Sciatic nerve (tissue), 2 donors: Measurements from ENCODE around the gene LRRC75B. TPM values are rescaled to one million over a fixed set of nuclear protein-coding genes. Genes with fewer than 3 reads are reported as not detected.
"Not testable (repeated sequence)": the region's sequence is repeated elsewhere in the genome, so short reads cannot be mapped to it uniquely, and the experiment has no call there.

Experiments
- ATAC-seq: fragments of 200-7000 bp; cut with Tn5 transposase; one replicate; pipeline ENCODE4 v1.9.1; 2020; ENCODE audit warnings: mild to moderate bottlenecking, moderate library complexity
- DNase-seq: peaks from one replicate; pipeline ENCODE4 v3.0.0-alpha.2; 2020; ENCODE audit warnings: low spot score
- intact Hi-C: fragments of 100-400 bp; cut with DNase I; formaldehyde crosslinking; loops from one replicate; pipeline ENCODE4 v1.14.2; 2022
- total RNA-seq: library from RNA; stranded (reverse); fragmentation: NEBNext Ultra II Directional; extraction: Animal tissue kit (Norgen Biotek cat#: 25700); gene quantifications from one replicate; pipeline ENCODE4 v1.2.1, GENCODE V29; 2021
- donor health status: DM: no; HTN: no; CAD: no.
- donor health status: DM: no; HTN: no; CAD: no.

Gene LRRC75B
- total RNA-seq, 1 donor from 2014 or later: 17.5 TPM

DNA sequence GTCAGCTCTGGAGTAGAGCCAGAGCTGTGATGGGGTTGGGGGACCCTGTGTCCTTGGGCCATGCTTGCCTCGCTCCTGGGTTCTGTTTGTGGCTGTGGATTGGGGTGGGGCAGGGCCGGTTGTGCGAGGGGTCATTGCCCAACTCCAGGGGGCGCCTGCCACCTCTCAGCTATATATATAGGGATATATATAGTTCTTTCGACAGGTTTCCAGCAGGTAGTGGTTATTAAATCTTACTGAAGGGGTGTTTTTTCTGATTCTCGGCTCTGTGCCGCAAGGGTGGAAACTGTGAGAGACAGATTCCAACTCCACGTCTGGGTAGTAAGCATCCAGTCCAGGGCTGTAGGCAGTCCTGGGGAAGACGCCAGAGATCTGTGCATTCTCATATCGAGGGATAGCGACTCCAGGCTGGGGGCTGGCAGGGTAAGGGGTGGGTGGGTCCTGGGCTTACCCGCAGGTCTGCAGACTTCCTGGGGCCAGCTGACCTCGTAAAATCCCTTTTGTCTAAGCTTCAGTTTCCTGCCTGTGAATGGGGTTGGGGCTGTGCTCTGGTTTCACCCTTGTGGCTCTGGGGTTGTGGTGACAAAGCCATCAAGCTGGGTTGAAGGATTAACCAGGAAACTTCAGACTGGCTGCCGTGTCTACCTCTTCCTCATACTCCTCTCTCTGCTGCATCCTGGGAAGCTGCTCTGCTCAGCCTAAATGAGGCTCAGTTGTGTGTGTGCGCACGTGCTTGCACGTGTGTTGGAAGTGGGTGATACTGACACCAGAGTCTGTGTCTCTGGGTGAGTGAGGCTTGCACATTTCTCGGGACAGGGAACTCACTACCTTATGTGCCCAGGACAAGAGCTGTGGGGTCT lies 11.1 kb upstream of the LRRC75B start:
- peak; percentile 55 for ATAC-seq
- intact Hi-C loops, DNase-seq: not testable (repeated sequence)

DNA sequence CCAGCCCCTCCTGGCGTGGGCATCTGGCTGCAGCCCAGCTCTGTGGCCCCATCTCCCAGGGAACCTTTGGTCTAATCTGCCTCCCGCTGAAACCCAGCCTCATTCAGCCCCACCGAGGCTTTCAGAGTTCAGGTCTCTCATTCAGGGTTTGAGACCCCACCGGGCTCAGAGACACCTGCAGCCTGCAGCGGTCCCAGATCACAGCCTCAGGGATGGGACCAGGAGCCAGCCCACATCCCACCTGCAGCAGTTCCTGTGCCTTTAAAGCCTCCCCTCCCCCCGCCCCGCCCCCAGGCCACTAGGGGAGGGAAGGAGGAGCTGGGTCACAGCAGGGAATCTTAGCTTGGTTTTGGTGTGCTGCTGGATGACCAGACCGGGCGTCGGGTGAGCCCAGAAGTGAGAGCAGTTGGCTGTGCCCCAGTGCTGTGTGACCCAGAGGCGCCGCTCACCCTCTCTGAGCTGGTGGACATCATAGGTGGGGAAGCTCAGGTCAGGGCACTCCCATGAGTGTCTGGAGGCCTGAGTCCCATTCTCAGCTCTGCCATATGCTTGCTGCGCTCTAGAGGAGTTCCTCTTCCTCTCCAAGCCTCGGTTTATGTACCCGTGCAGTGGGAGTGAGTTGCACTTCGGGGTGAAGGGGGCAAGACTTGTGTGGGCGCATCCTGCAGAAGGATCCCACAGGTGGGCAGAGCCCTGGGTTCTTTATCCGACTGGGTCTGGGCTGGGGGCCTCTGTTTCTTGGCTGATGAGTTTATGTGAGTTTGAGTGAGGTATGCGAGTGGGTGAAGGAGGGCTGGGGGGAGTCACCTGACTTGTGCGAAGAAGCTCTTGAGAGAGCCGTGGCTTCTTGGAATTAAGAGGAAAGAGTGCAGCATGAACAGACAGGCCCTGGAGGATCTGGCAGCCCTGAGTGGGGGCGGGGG lies 10.2 kb upstream of the LRRC75B start, which contains the start of gene GGT1:
Gene GGT1 (plus strand): TSS at position 347 of the 923 bp plus-strand sequence. CDS start 7,889 bp downstream, outside the sequence.
- ATAC-seq: peak; percentile 29

DNA sequence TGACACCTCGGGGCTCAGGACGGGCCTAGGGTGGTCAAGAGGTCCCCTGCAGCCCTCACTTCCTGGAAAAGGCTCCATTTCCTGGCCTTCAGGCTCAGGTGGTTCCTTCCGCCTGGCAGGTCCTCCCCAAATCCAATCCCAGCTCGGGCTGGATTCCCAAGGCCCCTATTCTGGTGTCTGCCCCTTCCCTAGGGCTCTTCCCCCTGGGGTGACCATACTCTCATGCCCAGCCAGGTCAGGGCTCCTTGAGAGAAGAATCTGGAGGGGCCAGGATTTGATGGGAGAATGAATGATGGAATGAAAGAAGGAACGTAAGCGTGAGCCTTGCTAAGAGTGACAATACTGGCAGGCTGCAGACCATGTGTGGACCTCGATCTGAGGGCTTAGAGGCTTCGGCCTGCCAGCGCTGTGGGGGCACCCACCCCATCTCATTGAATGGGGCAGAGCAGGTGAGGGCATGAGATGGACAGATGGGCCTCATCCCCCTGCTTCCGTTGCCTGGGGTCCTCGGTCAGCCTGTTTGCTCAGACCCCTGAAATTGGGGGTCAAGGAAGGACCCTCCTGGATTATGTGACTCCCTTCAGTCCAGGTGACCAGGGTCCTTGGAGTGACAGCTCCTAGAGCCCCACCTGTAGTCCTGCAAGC lies 9.4 kb upstream of the LRRC75B start:
- DNase-seq, ATAC-seq, intact Hi-C loops: not testable (repeated sequence)

More for the DNA sequence above, 10.2 kb upstream of the LRRC75B start, which contains the start of gene GGT1:
- DNase-seq, intact Hi-C loops: not testable (repeated sequence)

DNA sequence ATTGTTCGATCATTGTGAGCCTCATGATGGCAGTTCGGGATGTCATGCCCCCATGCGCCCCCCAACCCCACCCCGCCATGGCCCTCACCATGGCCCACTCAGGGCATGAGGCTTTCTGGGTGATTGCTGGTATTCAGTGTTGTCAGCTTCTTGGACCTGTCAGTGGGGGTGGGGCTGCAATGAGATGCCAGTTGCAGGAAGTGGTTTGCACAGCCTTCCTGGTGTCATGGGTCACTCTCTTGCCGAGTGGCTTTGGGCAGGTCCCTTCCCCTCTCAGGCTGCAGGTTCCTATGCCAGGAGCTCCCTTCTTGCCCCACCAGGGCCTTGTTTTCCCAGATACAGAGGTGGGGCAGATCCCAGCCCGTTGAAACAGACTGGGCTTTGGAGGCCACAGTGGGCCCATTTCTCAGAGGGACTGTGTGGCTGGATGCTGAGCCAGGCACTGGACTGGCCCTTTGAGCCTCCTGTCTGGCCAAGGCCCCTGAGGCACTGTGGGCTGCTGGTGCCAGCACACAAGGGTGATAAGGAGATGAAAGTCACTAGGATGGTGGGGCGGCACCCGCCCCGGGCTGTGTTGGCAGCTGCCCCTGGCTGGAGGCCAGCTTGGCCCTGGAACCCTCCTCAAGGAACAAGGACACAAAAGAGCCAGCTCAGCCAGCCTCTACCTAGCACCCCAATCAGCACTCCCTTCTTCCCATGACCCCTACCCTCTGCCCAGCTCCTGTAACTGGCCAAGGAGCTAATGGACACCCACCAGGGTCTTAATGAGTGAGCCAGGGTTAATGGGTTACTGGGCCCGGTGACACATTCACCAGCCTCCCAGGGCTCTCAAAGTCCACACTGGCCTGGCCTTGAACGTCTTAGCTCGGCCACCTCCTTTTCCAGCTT lies 8.6 kb upstream of the LRRC75B start:
- ATAC-seq (peak; percentile 5), DNase-seq (no peak)
- intact Hi-C loops: no loop called here

DNA sequence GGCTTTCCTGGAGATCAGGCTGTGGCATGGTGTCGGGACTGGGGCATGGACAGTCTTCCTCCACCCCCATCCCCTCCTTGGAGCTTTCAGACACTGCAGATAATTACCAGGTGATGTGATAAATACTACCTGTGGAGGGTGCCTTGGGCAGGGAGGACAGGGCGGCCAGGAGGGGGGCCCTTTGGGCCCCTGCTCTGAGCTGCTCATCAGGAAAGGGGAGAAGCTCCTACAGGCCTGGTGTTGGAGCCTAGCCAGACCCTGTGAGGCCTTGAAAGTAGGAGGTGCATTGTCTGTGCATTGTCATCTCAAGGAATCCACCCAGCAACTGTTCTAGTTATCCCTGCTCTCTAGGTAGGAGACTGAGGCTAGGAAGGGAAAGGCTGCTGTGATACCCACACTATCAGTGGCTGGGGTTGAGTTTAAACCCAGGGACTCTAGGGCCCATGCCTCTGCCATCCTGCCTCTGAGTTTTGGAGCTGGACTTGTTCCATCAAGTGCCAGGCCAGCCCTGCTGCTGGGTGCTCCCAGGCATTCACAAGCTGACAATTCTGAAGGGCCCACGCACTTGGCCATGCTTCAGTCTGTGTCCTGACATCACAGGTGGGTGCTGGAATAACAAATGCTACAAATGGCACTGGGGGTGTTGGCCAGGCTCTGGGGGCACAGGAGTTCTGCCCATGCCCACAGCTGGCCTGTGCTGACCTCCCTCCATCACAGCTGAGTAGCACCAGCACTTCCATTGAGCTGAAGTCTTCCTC lies 7.3 kb upstream of the LRRC75B start:
- DNase-seq, ATAC-seq, intact Hi-C loops: not testable (repeated sequence)

DNA sequence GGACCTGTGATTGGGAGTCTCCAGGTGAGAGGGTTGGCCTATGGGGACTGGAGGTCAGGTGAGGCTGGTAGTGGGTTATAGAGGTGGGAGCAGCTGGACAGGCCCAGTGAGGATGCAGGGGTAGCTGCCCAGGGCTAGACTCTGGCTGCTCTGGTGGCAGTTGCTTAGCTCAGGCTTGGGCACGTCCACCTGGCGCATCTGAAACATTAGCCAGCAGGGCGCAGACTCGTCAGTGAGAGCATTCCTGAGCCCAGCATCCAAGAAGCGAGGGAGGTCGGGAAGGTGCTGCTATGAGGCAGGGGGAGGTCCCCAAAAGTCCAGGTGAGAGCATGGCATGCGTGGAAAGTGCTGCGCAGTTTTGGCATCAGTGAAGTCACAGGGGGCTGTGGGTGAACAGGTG lies 6.6 kb upstream of the LRRC75B start:
- DNase-seq (no peak), ATAC-seq (no peak)
- intact Hi-C loops: no loop called here

DNA sequence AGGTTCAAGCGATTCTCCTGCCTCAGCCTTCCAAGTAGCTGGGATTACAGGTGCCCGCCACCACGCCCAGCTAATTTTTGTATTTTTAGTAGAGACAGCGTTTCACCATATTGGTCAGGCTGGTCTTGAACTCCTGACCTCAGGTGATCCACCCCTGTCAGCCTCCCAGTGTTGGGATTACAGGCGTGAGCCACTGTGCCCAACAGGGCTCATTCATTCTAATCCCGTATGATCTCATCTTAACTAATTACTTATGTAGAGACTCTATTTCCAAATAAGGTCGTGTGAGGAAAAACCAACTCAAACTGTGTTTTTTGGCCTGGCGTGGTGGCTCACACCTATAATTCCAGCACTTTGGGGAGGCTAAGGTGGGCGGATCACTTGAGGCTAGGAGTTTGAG lies 4.2 kb upstream of the LRRC75B start:
- DNase-seq, intact Hi-C loops, ATAC-seq: not testable (repeated sequence)

DNA sequence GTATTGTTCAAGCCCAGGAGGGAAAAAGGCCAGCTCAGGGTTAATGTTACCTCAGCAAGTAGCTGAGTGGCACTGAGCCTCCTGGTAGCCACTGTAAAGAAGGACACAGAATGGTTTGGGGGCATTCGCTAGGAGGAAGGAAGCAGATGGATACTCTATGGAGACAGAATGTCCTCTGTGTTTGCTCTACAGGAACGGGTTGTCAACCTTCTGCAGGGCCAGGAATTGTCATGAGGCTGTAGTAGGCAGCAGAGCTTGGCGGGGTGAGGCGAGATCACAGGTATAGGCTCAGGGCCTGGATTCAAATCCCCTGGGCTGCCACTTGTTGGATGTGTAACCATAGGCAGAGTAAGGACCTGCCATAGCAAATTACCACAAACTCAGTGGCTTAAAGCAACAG lies 3.0 kb upstream of the LRRC75B start:
- DNase-seq: no peak
- intact Hi-C loops: no loop called here
- ATAC-seq: no peak

DNA sequence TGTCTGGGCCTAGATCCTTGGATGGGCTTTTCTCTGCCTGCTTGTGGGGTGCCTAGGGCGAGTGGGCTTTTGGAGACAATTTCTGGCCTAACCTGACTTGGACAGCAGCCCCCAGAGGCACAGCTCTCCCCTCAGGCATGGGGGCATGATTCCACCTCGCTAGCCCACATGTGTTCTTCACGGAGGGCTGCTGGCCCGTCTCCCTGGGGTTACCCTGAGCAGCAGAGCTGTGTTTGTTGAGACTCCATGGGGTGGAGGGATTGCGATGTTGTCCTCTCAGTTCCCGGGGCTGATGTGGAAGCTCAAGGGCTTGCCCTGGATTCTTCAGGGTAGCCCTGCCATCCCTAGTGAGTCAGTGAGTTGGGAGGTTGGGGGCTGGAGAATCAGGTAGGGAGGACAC lies 2.4 kb upstream of the LRRC75B start:
- ATAC-seq (no peak), DNase-seq (no peak)
- intact Hi-C loops: no loop called here

DNA sequence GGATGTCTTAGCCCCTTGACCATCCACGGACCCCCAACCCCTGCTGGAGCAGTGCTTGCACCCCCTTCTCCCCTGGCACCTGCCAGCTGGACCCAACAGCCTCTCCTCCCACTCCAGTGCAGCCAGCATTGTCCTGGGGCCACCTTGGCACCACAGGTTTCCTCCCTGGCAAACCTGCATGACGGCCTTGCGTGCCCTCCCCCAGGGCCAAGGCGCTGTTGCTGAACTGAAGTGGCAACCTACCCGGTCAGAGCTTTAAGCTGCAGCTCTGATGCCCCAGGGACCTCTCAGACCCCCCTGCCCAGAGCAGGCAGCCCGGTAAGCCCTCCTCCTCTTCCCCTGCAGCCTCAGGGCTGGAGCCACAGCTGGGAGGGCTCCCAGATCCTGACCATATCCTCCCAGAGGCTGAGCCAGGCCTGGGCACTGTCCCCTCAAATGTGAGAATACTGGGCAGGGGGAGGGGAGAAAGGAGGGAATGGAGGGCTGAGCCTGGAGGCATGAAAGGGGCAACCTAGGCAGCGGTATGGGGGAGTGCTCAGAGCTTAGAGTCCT lies 1.8 kb upstream of the LRRC75B start:
- ATAC-seq (no peak), DNase-seq (no peak)
- intact Hi-C loops: no loop called here

DNA sequence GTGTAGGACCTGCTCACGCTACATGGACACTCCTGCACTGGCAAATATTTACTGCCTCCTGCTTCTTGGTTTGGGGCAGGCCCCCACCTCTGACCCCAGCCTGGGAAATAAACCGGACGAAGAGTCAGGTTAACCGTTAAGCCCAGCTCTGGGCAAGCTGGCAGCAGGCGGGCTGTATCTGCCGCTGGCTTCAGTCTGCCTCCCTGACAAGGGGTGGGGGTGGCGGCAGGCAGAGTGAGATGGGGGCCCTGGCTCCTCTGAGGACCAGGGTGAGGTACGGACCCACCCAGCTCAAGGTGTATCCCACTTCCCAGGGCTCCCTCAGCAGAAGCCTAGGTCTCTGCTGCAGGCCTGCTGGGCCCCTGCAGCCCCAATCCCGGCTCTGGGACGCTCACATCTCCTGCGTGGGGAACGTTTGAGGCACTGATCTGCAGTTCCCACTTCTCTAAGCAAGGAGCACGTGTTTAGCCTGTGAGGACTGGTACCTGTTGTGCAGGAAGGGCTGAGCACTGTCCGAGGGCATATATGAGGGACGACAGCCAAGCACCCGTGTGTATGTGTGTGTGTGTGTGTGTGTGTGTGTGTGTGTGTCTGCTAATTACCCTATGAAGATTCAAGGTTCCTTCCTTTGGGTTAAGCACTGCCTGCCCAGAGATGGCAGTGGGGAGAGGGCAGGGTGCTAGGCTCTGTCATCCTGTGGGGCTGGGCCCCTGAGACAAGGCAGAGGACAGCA lies 1.1 kb upstream of the LRRC75B start:
- ATAC-seq (peak; percentile 1), DNase-seq (no peak)
- intact Hi-C loops: no loop called here

DNA sequence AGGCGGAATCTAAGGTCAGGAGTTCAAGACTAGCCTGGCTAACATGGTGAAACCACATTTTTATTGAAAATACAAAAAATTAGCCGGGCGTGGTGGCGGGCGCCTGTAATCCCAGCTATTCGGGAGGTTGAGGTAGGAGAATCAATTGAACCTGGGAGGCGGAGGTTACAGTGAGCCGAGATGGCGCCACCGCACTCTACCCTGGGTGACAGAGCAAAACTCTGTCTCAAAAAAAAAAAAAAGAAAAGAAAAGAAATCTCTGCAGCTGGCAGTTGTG lies 624 bp upstream of the LRRC75B start:
- ATAC-seq, intact Hi-C loops, DNase-seq: not testable (repeated sequence)

DNA sequence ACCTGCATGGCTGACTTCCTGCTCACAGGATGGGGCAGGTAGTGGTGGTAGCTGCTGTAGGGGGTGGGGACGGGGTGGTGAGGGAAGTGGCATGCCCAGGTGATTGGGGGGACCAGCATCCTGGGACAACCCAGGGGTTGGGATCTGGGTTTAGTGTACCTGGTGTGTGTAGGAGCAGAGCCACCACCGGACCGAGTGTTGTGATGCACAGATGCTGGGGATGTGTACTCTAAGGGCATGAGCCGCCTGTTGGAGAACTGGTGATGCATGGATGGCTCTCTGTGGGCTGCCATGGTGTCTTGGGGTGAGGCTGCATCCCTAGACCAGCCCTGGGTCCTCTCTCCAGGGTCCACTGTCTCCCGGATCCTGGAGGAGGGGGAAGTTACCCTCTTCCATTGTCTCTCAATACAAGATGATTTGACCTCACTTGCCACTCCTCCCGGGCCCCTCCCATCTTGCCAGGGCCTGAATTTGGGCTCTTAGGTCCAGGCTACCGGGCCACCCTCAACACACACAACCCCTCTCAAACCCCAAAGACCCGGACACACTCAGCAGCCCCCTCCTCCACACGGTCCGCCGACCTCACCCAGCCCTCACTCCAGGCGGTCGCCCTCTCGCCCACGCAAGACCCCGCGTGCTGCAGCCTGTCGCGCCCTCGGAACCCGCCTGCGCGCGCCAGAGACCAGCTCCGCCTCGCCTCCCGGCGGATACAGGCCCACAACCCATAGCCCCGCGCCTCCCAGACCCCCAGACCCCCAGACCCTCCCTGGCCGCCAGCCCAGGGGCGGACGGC lies 619 bp downstream of the LRRC75B start:
- no peak for ATAC-seq
- intact Hi-C loops: no loop called here
- DNase-seq: peak; percentile 76

DNA sequence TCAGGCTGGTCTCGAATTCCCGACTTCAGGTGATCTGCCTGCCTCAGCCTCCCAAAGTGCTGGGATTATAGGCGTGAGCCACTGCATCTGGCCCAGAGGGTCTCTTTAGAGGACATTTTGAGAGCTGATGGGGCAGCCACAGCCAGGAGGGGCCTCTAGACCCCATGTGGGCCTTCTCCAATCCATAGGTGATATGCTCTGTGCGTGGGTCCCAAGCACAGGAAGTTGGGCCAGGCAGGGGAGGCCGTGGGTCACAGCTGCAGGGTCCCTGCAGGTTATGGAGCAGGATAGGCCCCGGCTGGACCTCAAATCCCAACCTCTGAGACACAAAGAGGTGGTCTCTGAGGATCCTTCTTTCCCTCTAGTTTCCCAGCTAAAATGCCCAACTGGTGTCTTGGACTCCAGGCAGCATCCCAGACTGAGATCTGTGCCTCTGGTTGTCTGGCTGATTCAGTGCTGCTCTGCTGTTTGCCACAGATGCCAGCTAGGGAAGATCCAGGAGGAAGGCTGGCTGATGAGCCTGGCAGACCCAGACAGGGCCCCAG lies 1.5 kb downstream of the LRRC75B start:
- intact Hi-C loops: no loop called here
- DNase-seq (no peak), ATAC-seq (no peak)

DNA sequence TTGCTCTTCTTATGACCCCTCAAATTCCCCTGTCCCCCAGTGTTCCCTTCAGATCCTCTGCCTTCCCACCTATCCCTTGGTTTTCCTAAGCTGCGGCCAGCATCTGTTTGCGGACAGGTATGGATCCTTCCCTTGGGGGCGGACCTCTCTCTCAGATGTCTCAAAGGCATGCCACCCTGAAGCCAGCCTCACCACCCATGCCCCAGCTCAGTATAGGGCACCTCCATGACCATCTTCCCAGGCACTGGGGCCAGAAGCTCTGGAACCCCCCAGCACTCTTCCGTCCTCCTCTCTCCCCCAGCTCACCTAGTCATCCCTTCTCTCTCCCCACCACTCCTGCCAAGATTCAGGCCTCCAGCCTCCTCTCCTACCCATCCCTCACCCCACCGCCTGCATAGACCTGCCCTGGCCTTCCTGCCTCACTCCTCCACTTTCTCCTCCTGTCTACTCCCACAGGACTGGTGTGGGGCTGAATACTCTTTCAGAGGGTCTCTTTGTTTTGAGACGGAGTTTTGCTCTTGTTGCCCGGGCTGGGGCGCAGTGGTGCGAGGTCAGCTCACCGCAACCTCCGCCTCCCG lies 2.2 kb downstream of the LRRC75B start:
- DNase-seq: no peak
- intact Hi-C loops: no loop called here
- no peak for ATAC-seq
